H1 (cell line): ENCODE data around the gene TBK1. TPM values are rescaled to one million over a fixed set of nuclear protein-coding genes. Genes with fewer than 3 reads are reported as not detected.

Experiments used
- CTCF ChIA-PET: fragments of 300-600 bp; sonication (Branson Sonifier 250); formaldehyde crosslinking; loops from one replicate; lab custom pipeline; 2021; ENCODE audit not compliant: partially characterized antibody; lab: Charles Lee
- POLR2A ChIA-PET: fragments of 300-600 bp; sonication (Branson Sonifier 250); formaldehyde crosslinking; loops from one replicate; lab custom pipeline; 2021; ENCODE audit warnings: inconsistent platforms; ENCODE audit not compliant: partially characterized antibody; lab: Charles Lee
- DNase-seq, 2 experiments: peaks; one replicate each; pipeline versions ENCODE4 v3.0.0 to v3.0.0-alpha.2; 2010 to 2022; ENCODE audit warnings: low spot score in 2 of 2, low read depth in 1 of 2, mixed read lengths in 1 of 2
- FAIRE-seq: peaks from 2 replicates; lab custom pipeline; 2011; peaks lifted over from hg19 to GRCh38; lab: Jason Lieb, UNC
- H2AFZ ChIP-seq: 2 replicates; pipeline ENCODE4 v1.8.1; 2012; ENCODE audit warnings: low read length, inconsistent platforms
- H2AK5ac ChIP-seq: 2 replicates; pipeline ENCODE4 v1.6.1; 2013; ENCODE audit warnings: low read depth, low read length
- H2BK120ac ChIP-seq: replicated peaks from 2 replicates; pipeline ENCODE3; 2013; ENCODE audit warnings: low read depth, low read length, inconsistent platforms
- H2BK12ac ChIP-seq: 2 replicates; pipeline ENCODE4 v1.6.1; 2013; ENCODE audit warnings: low read depth, low read length
- H2BK15ac ChIP-seq: 2 replicates; pipeline ENCODE4 v1.6.1; 2013; ENCODE audit warnings: low read length
- H2BK20ac ChIP-seq: 2 replicates; pipeline ENCODE4 v1.6.1; 2013; ENCODE audit warnings: low read length
- H2BK5ac ChIP-seq: 2 replicates; pipeline ENCODE4 v1.6.1; 2013; ENCODE audit warnings: low read depth, low read length
- H3K14ac ChIP-seq: 2 replicates; pipeline ENCODE4 v1.6.1; 2013; ENCODE audit warnings: inconsistent platforms; ENCODE audit not compliant: insufficient read length
- H3K18ac ChIP-seq: 2 replicates; pipeline ENCODE4 v1.6.1; 2013; ENCODE audit warnings: low read length; ENCODE audit errors: extremely low read depth
- H3K23ac ChIP-seq: 2 replicates; pipeline ENCODE4 v1.6.1; 2013; ENCODE audit warnings: inconsistent platforms; ENCODE audit not compliant: insufficient read length
- H3K23me2 ChIP-seq: 2 replicates; pipeline ENCODE4 v1.6.1; 2013; ENCODE audit warnings: low read depth, low read length
- H3K27ac ChIP-seq: 2 replicates; pipeline ENCODE4 v1.6.1; 2011; ENCODE audit warnings: low read depth, low read length, inconsistent platforms
- H3K27me3 ChIP-seq, 4 experiments: replicated peaks in 1 of 4; 1 replicate in 1 of 4; 2 replicates in 3 of 4; pipeline versions ENCODE4 v1.6.1 to v1.8.1; 2011 to 2013; ENCODE audit warnings: low read length in 3 of 4, mild to moderate bottlenecking in 3 of 4, inconsistent platforms in 2 of 4, mixed read lengths in 2 of 4, moderate library complexity in 1 of 4; ENCODE audit not compliant: control insufficient read depth in 3 of 4, insufficient read depth in 3 of 4; ENCODE audit errors: extremely low read depth in 1 of 4
- H3K36me3 ChIP-seq, 4 experiments: 2 replicates each; pipeline versions ENCODE4 v1.6.1 to v1.8.1; 2011 to 2013; ENCODE audit warnings: mild to moderate bottlenecking in 4 of 4, low read length in 3 of 4, moderate library complexity in 2 of 4, control low read depth in 1 of 4, inconsistent platforms in 1 of 4; ENCODE audit not compliant: insufficient read depth in 4 of 4, control insufficient read depth in 2 of 4
- H3K4ac ChIP-seq: replicated peaks from 2 replicates; pipeline ENCODE3; 2013; ENCODE audit warnings: low read length, low read depth, mixed read lengths, inconsistent platforms; ENCODE audit not compliant: insufficient read length
- H3K4me1 ChIP-seq, 4 experiments: replicated peaks in 1 of 4; 1 replicate in 1 of 4; 2 replicates in 3 of 4; pipeline versions ENCODE4 v1.6.1 to v1.8.1; 2011 to 2013; ENCODE audit warnings: low read length in 3 of 4, inconsistent platforms in 2 of 4, mixed read lengths in 1 of 4; ENCODE audit not compliant: insufficient read depth in 4 of 4, control insufficient read depth in 3 of 4
- H3K4me2 ChIP-seq, 2 experiments: 2 replicates each; pipeline versions ENCODE4 v1.6.1 to v1.8.1; 2011 to 2013; ENCODE audit warnings: low read depth in 2 of 2, low read length in 2 of 2, control low read depth in 1 of 2, inconsistent platforms in 1 of 2, mild to moderate bottlenecking in 1 of 2; ENCODE audit not compliant: insufficient read depth in 1 of 2
- H3K4me3 ChIP-seq, 4 experiments: fragments of 200-600, 300-600 bp in 1 of 4; sonication (generic), shearing (Covaris generic), sonication (Bioruptor Twin) in 1 of 4; 2 replicates each; pipeline versions ENCODE4 v1.5.1 to v1.8.1; 2011 to 2016; ENCODE audit warnings: low read length in 4 of 4, low read depth in 3 of 4, control low read depth in 2 of 4, inconsistent platforms in 2 of 4, mild to moderate bottlenecking in 2 of 4, mixed read lengths in 1 of 4, moderate library complexity in 1 of 4; ENCODE audit not compliant: insufficient read depth in 2 of 4; ENCODE audit errors: extremely low read depth in 1 of 4
- H3K56ac ChIP-seq: replicated peaks from 2 replicates; pipeline ENCODE3; 2013; ENCODE audit warnings: low read depth, mild to moderate bottlenecking, mixed read lengths, low read length, inconsistent platforms; ENCODE audit not compliant: insufficient read length
- H3K79me1 ChIP-seq: 2 replicates; pipeline ENCODE4 v1.6.1; 2013; ENCODE audit warnings: low read depth, low read length, control low read depth
- H3K79me2 ChIP-seq, 2 experiments: 2 replicates each; pipeline versions ENCODE4 v1.6.1 to v1.8.1; 2012 to 2013; ENCODE audit warnings: low read length in 2 of 2, mild to moderate bottlenecking in 2 of 2, inconsistent platforms in 1 of 2; ENCODE audit not compliant: insufficient read depth in 2 of 2, control insufficient read depth in 1 of 2
- H3K9ac ChIP-seq, 4 experiments: replicated peaks in 1 of 4; 1 replicate in 1 of 4; 2 replicates in 3 of 4; pipeline versions ENCODE4 v1.6.1 to v1.8.1; 2011 to 2013; ENCODE audit warnings: low read depth in 3 of 4, low read length in 3 of 4, control low read depth in 2 of 4, mild to moderate bottlenecking in 2 of 4, moderate library complexity in 2 of 4, inconsistent platforms in 1 of 4; ENCODE audit errors: extremely low read depth in 1 of 4
- H3K9me3 ChIP-seq, 2 experiments: 2 replicates each; pipeline versions ENCODE4 v1.6.1 to v1.8.1; 2012 to 2013; ENCODE audit warnings: mild to moderate bottlenecking in 2 of 2, moderate library complexity in 2 of 2, control low read depth in 1 of 2, inconsistent platforms in 1 of 2, low read depth in 1 of 2, low read length in 1 of 2, mixed read lengths in 1 of 2; ENCODE audit not compliant: insufficient read depth in 2 of 2
- H4K20me1 ChIP-seq, 2 experiments: replicated peaks in 1 of 2; 2 replicates each; pipeline versions ENCODE3 to v1.8.1; 2011 to 2013; ENCODE audit warnings: inconsistent platforms in 2 of 2, low read length in 2 of 2, mild to moderate bottlenecking in 1 of 2; ENCODE audit not compliant: insufficient read depth in 2 of 2, control insufficient read depth in 1 of 2
- H4K5ac ChIP-seq: 2 replicates; pipeline ENCODE4 v1.6.1; 2013; ENCODE audit warnings: low read length, low read depth, mixed read lengths, inconsistent platforms; ENCODE audit not compliant: insufficient read length
- H4K8ac ChIP-seq: 2 replicates; pipeline ENCODE4 v1.8.0; 2013; ENCODE audit warnings: mild to moderate bottlenecking, moderate library complexity, low read length, inconsistent platforms; ENCODE audit not compliant: insufficient read depth; ENCODE audit errors: extremely low read depth
- H4K91ac ChIP-seq: replicated peaks from 2 replicates; pipeline ENCODE3; 2013; ENCODE audit warnings: low read length, mixed read lengths, inconsistent platforms; ENCODE audit not compliant: insufficient read length
- CBX5 ChIP-seq: fragments of 300-800, 300-1000 bp; sonication (generic); IDR thresholded peaks from 2 replicates; pipeline ENCODE4 v1.7.1; 2016; ENCODE audit warnings: antibody characterized with exemption, low read length, low read depth
- EGR1 ChIP-seq: IDR thresholded peaks from 2 replicates; pipeline ENCODE4 v1.6.1; 2011; ENCODE audit warnings: low read depth, low read length, borderline replicate concordance
- PHF8 ChIP-seq: fragments of 200-600 bp; sonication (generic); conservative IDR thresholded peaks from 2 replicates; pipeline ENCODE4 v1.7.1; 2012; ENCODE audit warnings: low read depth, mild to moderate bottlenecking, inconsistent platforms, low read length, moderate library complexity
- SIX5 ChIP-seq: IDR thresholded peaks from 2 replicates; pipeline ENCODE4 v1.6.1; 2011; ENCODE audit warnings: mild to moderate bottlenecking, low read depth, low read length
- SRF ChIP-seq: IDR thresholded peaks from 2 replicates; pipeline ENCODE4 v1.6.1; 2011; ENCODE audit warnings: mild to moderate bottlenecking, low read depth, low read length, moderate library complexity
- WGBS, 2 experiments: shearing (Covaris generic) in 1 of 2; methylation state at CpG; one replicate each; pipeline versions ENCODE4 v1.1.6 to v1.1.7; 2013 to 2015; ENCODE audit warnings: low lambda C conversion rate in 2 of 2, mixed read lengths in 2 of 2, inconsistent platforms in 1 of 2, low coverage in 1 of 2, missing lambda C conversion rate in 1 of 2; ENCODE audit not compliant: insufficient replicate concordance in 2 of 2, insufficient coverage in 1 of 2, insufficient read length in 1 of 2; ENCODE audit errors: extremely low coverage in 1 of 2, missing lambda C conversion rate in 1 of 2; 5-methylcytosine and 5-hydroxymethylcytosine counted together
- polyA plus RNA-seq, 7 experiments: library from polyadenylated mRNA; depleted of rRNA in 3 of 7; stranded (reverse) in 5 of 7; unstranded in 2 of 7; fragments of >200 nt in 5 of 7; fragments of 200-250 nt in 2 of 7; gene quantifications; 1 replicate in 5 of 7; 2 replicates in 1 of 7; 4 replicates in 1 of 7; pipeline versions ENCODE4 v1.2.1 to v1.2.3, GENCODE V29; 2011 to 2013; ENCODE audit warnings: missing spikeins in 2 of 7, mixed read lengths in 2 of 7
- total RNA-seq: library from RNA; stranded (reverse); fragmentation: NEBNext Ultra II Directional; extraction: Animal tissue kit (Norgen Biotek cat#: 25700); gene quantifications from 2 replicates; pipeline ENCODE4 v1.2.1, GENCODE V29; 2021
- TF ChIP-seq, protein P1 (sequence below), 3 experiments: IDR thresholded peaks; 1 replicate in 2 of 3; 2 replicates in 1 of 3; pipeline versions ENCODE4 v1.5.1 to v1.6.1; 2011; ENCODE audit warnings: low read length in 3 of 3, mild to moderate bottlenecking in 3 of 3, inconsistent platforms in 2 of 3, low read depth in 1 of 3, moderate library complexity in 1 of 3; ENCODE audit not compliant: insufficient read depth in 1 of 3; ENCODE audit errors: control extremely low read depth in 1 of 3
- TF ChIP-seq, protein P2 (sequence below): IDR thresholded peaks from 2 replicates; pipeline ENCODE4 v1.6.1; 2011; ENCODE audit warnings: low read length, improper control_type of control experiment

TBK1 gene
- total and polyA plus RNA-seq, 2 of the 8 experiments (the other 6 are each of a cell fraction or from before 2014, with no cell fraction given): 5.3 to 20.4 TPM

DNA sequence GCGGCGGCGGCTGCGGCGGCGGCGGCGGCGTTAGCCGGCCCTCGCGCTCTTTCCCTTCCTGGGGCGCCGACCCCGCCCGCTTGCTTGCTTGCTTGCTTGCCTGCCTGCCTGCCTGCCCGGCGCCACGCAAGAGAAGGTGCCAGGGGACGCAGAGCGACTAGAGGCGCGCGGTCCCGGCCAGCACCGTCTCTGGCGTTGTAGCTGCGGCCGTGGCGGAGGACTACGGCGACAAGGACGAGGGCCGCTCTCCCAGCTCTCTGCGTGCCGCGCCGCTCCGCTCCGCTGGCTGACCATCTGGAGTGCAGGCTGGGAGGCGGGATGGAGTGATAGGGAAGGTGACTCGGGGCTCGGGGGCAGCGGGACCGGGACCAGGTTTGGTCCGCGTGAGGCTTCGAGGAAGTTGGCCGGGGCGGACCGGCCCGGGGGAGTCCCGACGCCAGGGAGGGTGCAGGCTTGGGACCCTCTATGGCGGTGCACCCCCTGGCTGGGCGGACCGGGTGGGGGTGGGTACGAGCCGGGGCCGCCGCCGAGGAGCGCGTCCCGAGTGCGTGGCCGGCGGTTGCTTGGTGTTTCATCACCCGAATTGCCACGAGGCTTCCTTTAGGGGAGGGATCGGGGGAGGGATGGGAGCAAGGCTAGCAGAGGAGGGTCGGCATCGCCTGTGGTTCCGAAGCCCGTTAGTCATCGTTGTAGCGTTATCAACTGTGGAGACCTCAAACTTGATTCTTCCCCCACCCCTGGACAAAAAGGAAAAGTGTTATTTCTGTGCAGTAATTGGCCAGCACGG lies 47.3 kb upstream of the TBK1 start:
- no peak for FAIRE-seq
- CTCF ChIA-PET: interaction anchor here (0.8 kb wide), 1 partner anchor 133 kb away, joined by 3 read pairs; no protein-coding TSS in a partner anchor
- TF ChIP-seq PHF8: peak; percentile 78
- TF ChIP-seq, protein P1, sequence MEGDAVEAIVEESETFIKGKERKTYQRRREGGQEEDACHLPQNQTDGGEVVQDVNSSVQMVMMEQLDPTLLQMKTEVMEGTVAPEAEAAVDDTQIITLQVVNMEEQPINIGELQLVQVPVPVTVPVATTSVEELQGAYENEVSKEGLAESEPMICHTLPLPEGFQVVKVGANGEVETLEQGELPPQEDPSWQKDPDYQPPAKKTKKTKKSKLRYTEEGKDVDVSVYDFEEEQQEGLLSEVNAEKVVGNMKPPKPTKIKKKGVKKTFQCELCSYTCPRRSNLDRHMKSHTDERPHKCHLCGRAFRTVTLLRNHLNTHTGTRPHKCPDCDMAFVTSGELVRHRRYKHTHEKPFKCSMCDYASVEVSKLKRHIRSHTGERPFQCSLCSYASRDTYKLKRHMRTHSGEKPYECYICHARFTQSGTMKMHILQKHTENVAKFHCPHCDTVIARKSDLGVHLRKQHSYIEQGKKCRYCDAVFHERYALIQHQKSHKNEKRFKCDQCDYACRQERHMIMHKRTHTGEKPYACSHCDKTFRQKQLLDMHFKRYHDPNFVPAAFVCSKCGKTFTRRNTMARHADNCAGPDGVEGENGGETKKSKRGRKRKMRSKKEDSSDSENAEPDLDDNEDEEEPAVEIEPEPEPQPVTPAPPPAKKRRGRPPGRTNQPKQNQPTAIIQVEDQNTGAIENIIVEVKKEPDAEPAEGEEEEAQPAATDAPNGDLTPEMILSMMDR (IDR thresholded peaks at IDR 0.05; ENCODE audit: control extremely low read depth in 1 of 3, insufficient read depth in 1 of 3, low read depth in 1 of 3, low read length in 3 of 3): no peak
- TF ChIP-seq SRF: no peak
- no peak for TF ChIP-seq EGR1
- TF ChIP-seq, protein P2, sequence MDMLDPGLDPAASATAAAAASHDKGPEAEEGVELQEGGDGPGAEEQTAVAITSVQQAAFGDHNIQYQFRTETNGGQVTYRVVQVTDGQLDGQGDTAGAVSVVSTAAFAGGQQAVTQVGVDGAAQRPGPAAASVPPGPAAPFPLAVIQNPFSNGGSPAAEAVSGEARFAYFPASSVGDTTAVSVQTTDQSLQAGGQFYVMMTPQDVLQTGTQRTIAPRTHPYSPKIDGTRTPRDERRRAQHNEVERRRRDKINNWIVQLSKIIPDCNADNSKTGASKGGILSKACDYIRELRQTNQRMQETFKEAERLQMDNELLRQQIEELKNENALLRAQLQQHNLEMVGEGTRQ: no peak
- TF ChIP-seq CBX5: no peak
- TF ChIP-seq SIX5: no peak

More for the DNA sequence above, 47.3 kb upstream of the TBK1 start:
- H3K36me3 ChIP-seq: peaks cover 0 to 2% (median 0%) of the 10 kb centered on the region in 4 experiments; a peak in 2 of 8 replicates
- peak overlapping the region; percentile 94 for H3K27ac ChIP-seq
- H3K18ac ChIP-seq: peak overlapping the region; percentile 95
- no peak overlapping the region for H2AFZ ChIP-seq
- H3K9me3 ChIP-seq: no peaks in the 10 kb centered on the region
- H3K27me3 ChIP-seq: no peaks in the 10 kb centered on the region
- peak overlapping the region; percentile 95; the same call in 1 of the 2 replicates for H2BK12ac ChIP-seq
- H4K8ac ChIP-seq: peak overlapping the region; percentile 97
- peaks cover 15 to 47% of the 10 kb centered on the region in 2 experiments for H3K79me2 ChIP-seq
- H4K91ac ChIP-seq: peak overlapping the region; percentile 96
- peak overlapping the region; percentile 76 to 94 for H3K4me2 ChIP-seq
- peaks cover 0 to 5% (median 2%) of the 10 kb centered on the region in 4 experiments; a peak in 3 of 7 replicates for H3K4me1 ChIP-seq
- H2BK5ac ChIP-seq: peak overlapping the region; percentile 98
- 0 out of 2 replicates have a peak overlapping the region, but pooled peaks have one; percentile 29 for H2BK15ac ChIP-seq
- no peak overlapping the region for H2BK120ac ChIP-seq
- peak overlapping the region; percentile 96 for H2AK5ac ChIP-seq
- POLR2A ChIA-PET: interaction anchor here (0.7 to 9.6 kb wide), 26 partner anchors 12 to 207 kb away, joined by 3 to 100 read pairs (median 3); partner anchors contain the start of gene C12orf56
- no peak overlapping the region for H3K23ac ChIP-seq
- 0 out of 2 replicates have a peak, but pooled peaks cover 5% of the 10 kb centered on the region for H3K79me1 ChIP-seq
- no peak overlapping the region for H3K14ac ChIP-seq
- peak in 1 of 2 experiments; percentile 56 for DNase-seq
- no peak overlapping the region for H2BK20ac ChIP-seq
- peaks cover 5 to 11% of the 10 kb centered on the region in 2 experiments for H4K20me1 ChIP-seq
- peaks cover 9% of the 10 kb centered on the region; the same call in 1 of the 2 replicates for H3K23me2 ChIP-seq
- H4K5ac ChIP-seq: peak overlapping the region; percentile 97
- H3K56ac ChIP-seq: peak overlapping the region; percentile 82
- H3K9ac ChIP-seq: peak overlapping the region; percentile 91 to 96 (median 93)
- peak overlapping the region; percentile 91 for H3K4ac ChIP-seq
- WGBS, 2 experiments: 2% methylated on average over 73 of the region's 78 CpGs; no CpG with 5 or more reads in 1 of the 2 experiments
- H3K4me3 ChIP-seq: peak overlapping the region; percentile 73 to 96 (median 89)
